GM12878 (cell line): ENCODE results near the gene SPCS1. TPM values are rescaled to one million over a fixed set of nuclear protein-coding genes. Genes with fewer than 3 reads are reported as not detected.

ENCODE experiments used
- ATAC-seq: fragments of 200-7000 bp; cut with Tn5 transposase; 3 replicates; pipeline ENCODE4 v1.9.1; 2020; ENCODE audit warnings: mild to moderate bottlenecking, moderate library complexity
- BruUV-seq: library from RNA; stranded (reverse); fragments of 400-500 nt; replicated peaks from 2 replicates; lab custom pipeline; 2021; lab: Mats Ljungman, UMichigan
- CTCF ChIA-PET: fragments of 300-600 bp; sonication (Branson Sonifier 250); formaldehyde crosslinking; extraction: SDS; loops from one replicate; lab custom pipeline; 2021; ENCODE audit warnings: inconsistent platforms; lab: Yijun Ruan, JAX
- POLR2A ChIA-PET: fragments of 350-600 bp; formaldehyde crosslinking; extraction: SDS; loops from one replicate; lab custom pipeline; 2021; ENCODE audit warnings: inconsistent platforms; lab: Charles Lee
- RAD21 ChIA-PET: fragments of 300-600 bp; sonication (Branson Sonifier 250); formaldehyde crosslinking; loops from one replicate; lab custom pipeline; 2023; ENCODE audit warnings: antibody characterized with exemption; ENCODE audit not compliant: unreplicated experiment; lab: Charles Lee
- SMC1A ChIA-PET: fragments of 300-600 bp; sonication (Branson Sonifier 250); formaldehyde crosslinking; loops from one replicate; lab custom pipeline; 2023; ENCODE audit not compliant: unreplicated experiment, uncharacterized antibody; lab: Charles Lee
- DNase-seq: peaks from one replicate; pipeline ENCODE4 v3.0.0-alpha.2; 2011; ENCODE audit warnings: low read depth, low spot score
- FAIRE-seq: peaks from 3 replicates; lab custom pipeline; 2011; peaks lifted over from hg19 to GRCh38; lab: Jason Lieb, UNC
- H2AFZ ChIP-seq: 2 replicates; pipeline ENCODE4 v1.6.0; 2011; ENCODE audit warnings: low read depth, low read length, control low read depth; ENCODE audit not compliant: control insufficient read depth
- H3K27ac ChIP-seq: 2 replicates; pipeline ENCODE4 v1.5.1; 2011; ENCODE audit warnings: control low read depth; ENCODE audit not compliant: control insufficient read depth, insufficient read depth
- H3K27me3 ChIP-seq, 2 experiments: replicated peaks in 1 of 2; 2 replicates each; pipeline versions ENCODE4 v1.6.0 to v1.6.1; 2011; ENCODE audit warnings: low read length in 1 of 2; ENCODE audit not compliant: control insufficient read depth in 2 of 2, insufficient read depth in 2 of 2
- H3K36me3 ChIP-seq, 2 experiments: 2 replicates each; pipeline ENCODE4 v1.5.1; 2011; ENCODE audit warnings: low read length in 1 of 2; ENCODE audit not compliant: control insufficient read depth in 2 of 2, insufficient read depth in 2 of 2
- H3K4me1 ChIP-seq: 2 replicates; pipeline ENCODE4 v1.6.1; 2011; ENCODE audit warnings: mild to moderate bottlenecking, low read length, moderate library complexity, mixed read lengths; ENCODE audit not compliant: control insufficient read depth, insufficient read depth
- H3K4me2 ChIP-seq: 2 replicates; pipeline ENCODE4 v1.6.0; 2011; ENCODE audit warnings: control low read depth; ENCODE audit not compliant: control insufficient read depth, insufficient read depth
- H3K4me3 ChIP-seq: fragments of 200-600 bp; sonication (generic); 2 replicates; pipeline ENCODE4 v1.5.1; 2016
- H3K79me2 ChIP-seq: 2 replicates; pipeline ENCODE4 v1.6.0; 2011; ENCODE audit warnings: low read length; ENCODE audit not compliant: control insufficient read depth, insufficient read depth
- H3K9ac ChIP-seq: 2 replicates; pipeline ENCODE4 v1.8.0; 2011; ENCODE audit warnings: low read length, control low read depth, mixed read lengths; ENCODE audit not compliant: control insufficient read depth, insufficient read depth
- H3K9me3 ChIP-seq: replicated peaks from 3 replicates; pipeline ENCODE4 v1.5.1; 2011; ENCODE audit warnings: mild to moderate bottlenecking, low read length; ENCODE audit not compliant: control insufficient read depth, insufficient read depth
- H4K20me1 ChIP-seq: 2 replicates; pipeline ENCODE4 v1.6.0; 2011; ENCODE audit not compliant: control insufficient read depth, insufficient read depth
- BCL11A ChIP-seq: IDR thresholded peaks from 2 replicates; pipeline ENCODE4 v1.6.1; 2011; ENCODE audit warnings: low read depth, low read length
- CHD2 ChIP-seq: IDR thresholded peaks from 2 replicates; pipeline ENCODE4 v1.6.1; 2011; ENCODE audit warnings: low read depth, low read length, improper control_type of control experiment, borderline replicate concordance
- CHD4 ChIP-seq: fragments of 200-600 bp; sonication (generic); IDR thresholded peaks from 2 replicates; pipeline ENCODE4 v1.6.1; 2016; ENCODE audit warnings: mild to moderate bottlenecking
- GABPA ChIP-seq: IDR thresholded peaks from 2 replicates; pipeline ENCODE4 v1.6.1; 2014; ENCODE audit warnings: antibody characterized with exemption, low read depth, mild to moderate bottlenecking, inconsistent platforms
- PAX5 ChIP-seq: IDR thresholded peaks from 2 replicates; pipeline ENCODE4 v1.6.1; 2011; ENCODE audit warnings: low read depth, low read length, borderline replicate concordance
- PML ChIP-seq: IDR thresholded peaks from 2 replicates; pipeline ENCODE4 v1.6.1; 2012; ENCODE audit warnings: low read length, inconsistent platforms
- SMAD1 ChIP-seq: fragments of 450-650 bp; IDR thresholded peaks from 2 replicates; pipeline ENCODE4 v1.6.1; 2018; ENCODE audit warnings: mild to moderate bottlenecking, low read depth; ENCODE audit not compliant: partially characterized antibody
- TAF1 ChIP-seq: IDR thresholded peaks from 2 replicates; pipeline ENCODE4 v1.6.1; 2011; ENCODE audit warnings: mild to moderate bottlenecking, low read depth, low read length, borderline replicate concordance
- TBL1XR1 ChIP-seq: IDR thresholded peaks from 2 replicates; pipeline ENCODE4 v1.6.1; 2012; ENCODE audit warnings: low read depth, low read length, improper control_type of control experiment
- WGBS: methylation state at CpG from one replicate; pipeline ENCODE4 v1.1.6; 2016; ENCODE audit warnings: low lambda C conversion rate; ENCODE audit not compliant: insufficient replicate concordance, insufficient coverage; ENCODE audit errors: missing lambda C conversion rate; 5-methylcytosine and 5-hydroxymethylcytosine counted together
- in situ Hi-C: fragments of 300-500 bp; cut with MboI; formaldehyde crosslinking; loops from 9 replicates; pipeline ENCODE4 v1.14.3; 2018; ENCODE audit warnings: mixed read lengths
- intact Hi-C: fragments of 100-400 bp; cut with micrococcal nuclease; formaldehyde crosslinking; loops from one replicate; pipeline ENCODE4 v1.14.2; 2022; ENCODE audit not compliant: unreplicated experiment
- polyA plus RNA-seq, 11 experiments: library from polyadenylated mRNA; depleted of rRNA in 4 of 11; unstranded in 6 of 11; stranded (reverse) in 5 of 11; fragments of >200 nt; fragmentation: Nextera tagmentation in 4 of 11; fragmentation: Illumina TruSeq in 1 of 11; extraction: Ambion mirVana in 4 of 11; extraction: Trizol in 1 of 11; gene quantifications; 1 replicate in 1 of 11; 2 replicates in 10 of 11; pipeline versions ENCODE4 v1.2.1 to v1.2.3, GENCODE V29; 2011 to 2016; ENCODE audit warnings: inconsistent platforms in 2 of 11, missing spikeins in 2 of 11, low read depth in 1 of 11
- total RNA-seq, 4 experiments: library from RNA; depleted of rRNA in 3 of 4; stranded (reverse); fragments of >200 nt in 3 of 4; fragmentation: Illumina TruSeq in 1 of 4; extraction: Trizol in 1 of 4; gene quantifications; 2 replicates each; pipeline versions ENCODE4 v1.2.1 to v1.2.3, GENCODE V29; 2013 to 2021
- TF ChIP-seq, protein P1 (sequence below): IDR thresholded peaks from 2 replicates; pipeline ENCODE4 v1.6.1; 2012; ENCODE audit warnings: low read depth, low read length, improper control_type of control experiment
- TF ChIP-seq, protein P2 (sequence below): IDR thresholded peaks from 2 replicates; pipeline ENCODE4 v1.6.1; 2012; ENCODE audit warnings: low read depth, low read length, improper control_type of control experiment
- TF ChIP-seq, protein P3 (sequence below): fragments of 450-650 bp; formaldehyde crosslinking; IDR thresholded peaks from 2 replicates; pipeline ENCODE4 v1.5.0; 2022; ENCODE audit warnings: mild to moderate bottlenecking, missing genetic modification characterization

Gene SPCS1
- total and polyA plus RNA-seq, 10 of the 15 experiments (the other 5 are each of a cell fraction or from before 2014, with no cell fraction given), result 107 to 994 (median 233) TPM

DNA sequence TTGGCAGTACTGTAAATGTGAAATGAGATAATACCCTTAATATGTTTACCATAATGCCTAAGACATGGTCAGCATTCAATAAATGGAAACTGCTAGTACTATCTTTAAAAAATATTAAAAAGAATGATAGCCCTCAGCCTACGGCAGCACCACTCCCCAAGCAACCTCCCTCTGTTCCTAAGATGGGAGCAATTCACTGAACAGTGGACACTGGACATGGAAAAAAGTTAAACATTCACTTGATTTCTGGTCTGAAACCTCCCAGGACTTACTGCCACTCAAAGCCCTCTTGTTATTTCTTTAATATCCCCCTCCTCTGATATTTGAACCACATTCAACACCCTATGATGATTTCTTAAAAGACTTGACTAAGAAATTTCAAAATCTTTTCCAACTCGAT, 37.8 kb downstream of the SPCS1 start:
- ChIA-PET CTCF (interaction anchor here (0.6 to 3.5 kb wide), 12 partner anchors 10 to 912 kb away, joined by 3 to 16 read pairs (median 4); no protein-coding TSS in a partner anchor), POLR2A (no interaction called here), RAD21 (interaction anchor here (0.9 to 2.3 kb wide), 5 partner anchors 47 to 330 kb away, joined by 3 to 6 read pairs (median 5); no protein-coding TSS in a partner anchor), SMC1A (interaction anchor here (0.9 to 1.1 kb wide), 5 partner anchors 13 to 327 kb away, joined by 3 to 4 read pairs (median 3); no protein-coding TSS in a partner anchor)
- FAIRE-seq, result no peak
- DNase-seq, result no peak
- Histone ChIP-seq H2AFZ (no peak overlapping the region), H3K9ac (no peak overlapping the region), H3K27me3 (no peaks in the 10 kb centered on the region), H3K4me3 (no peak overlapping the region), H3K9me3 (no peaks in the 10 kb centered on the region), H3K4me1 (no peaks in the 10 kb centered on the region), H3K36me3 (peaks cover 0 to 17% of the 10 kb centered on the region in 2 experiments; a peak in 2 of 4 replicates), H3K27ac (no peak overlapping the region), H4K20me1 (no peaks in the 10 kb centered on the region), H3K79me2 (no peaks in the 10 kb centered on the region), H3K4me2 (no peak overlapping the region)
- no TSS peak for BruUV-seq
- TF ChIP-seq CHD4, result no peak
- TF ChIP-seq SMAD1, result no peak
- no peak for TF ChIP-seq TBL1XR1
- TF ChIP-seq GABPA, result no peak
- 59% methylated on average over 2 of the region's 2 CpGs for WGBS
- intact Hi-C loops (loop anchor here (2.0 to 5.0 kb wide), 2 partner anchors 149 to 189 kb away; no protein-coding TSS in a partner anchor), in situ Hi-C loops (no loop called here)
- no peak for ATAC-seq

DNA sequence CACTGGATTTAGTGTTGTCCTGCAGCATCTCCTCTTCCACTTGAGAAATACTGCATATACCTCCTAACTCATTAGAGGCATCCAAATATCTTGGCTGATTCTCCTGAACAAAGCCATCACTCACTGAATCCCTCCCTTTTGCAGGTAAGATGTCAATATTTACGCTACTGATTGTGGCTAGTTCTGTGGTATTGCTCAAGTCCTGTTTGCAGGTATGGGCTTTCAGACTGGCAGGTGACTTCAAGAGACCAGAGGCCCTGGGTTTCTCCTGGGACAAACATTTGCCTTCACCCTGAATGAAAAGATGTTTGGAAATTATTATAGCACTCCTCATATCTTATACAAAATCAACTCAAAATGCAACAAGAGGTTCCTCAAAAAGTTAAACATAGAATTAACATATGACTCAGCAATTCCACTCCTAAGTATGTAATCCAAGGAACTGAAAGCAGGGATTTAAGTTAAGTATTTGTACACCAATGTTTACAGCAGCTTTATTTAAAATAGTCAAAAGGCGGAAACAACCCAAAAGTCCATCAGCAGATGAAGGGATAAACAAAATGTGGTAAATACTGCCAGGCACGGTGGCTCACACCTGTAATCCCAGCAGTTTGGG, 46.2 kb downstream of the SPCS1 start:
- ATAC-seq, result no peak
- ChIA-PET POLR2A (no interaction called here), SMC1A (no interaction called here), CTCF (no interaction called here), RAD21 (no interaction called here)
- Histone ChIP-seq H3K36me3 (peaks cover 0 to 6% of the 10 kb centered on the region in 2 experiments; a peak in 3 of 4 replicates), H3K9ac (no peak overlapping the region), H4K20me1 (no peaks in the 10 kb centered on the region), H3K4me3 (no peak overlapping the region), H3K27me3 (no peaks in the 10 kb centered on the region), H3K4me1 (peaks cover 3% of the 10 kb centered on the region; the same call in 1 of the 2 replicates), H3K79me2 (no peaks in the 10 kb centered on the region), H2AFZ (no peak overlapping the region), H3K9me3 (no peaks in the 10 kb centered on the region), H3K4me2 (no peak overlapping the region), H3K27ac (no peak overlapping the region)
- intact Hi-C loops (no loop called here), in situ Hi-C loops (no loop called here)
- DNase-seq, result no peak
- no peak for FAIRE-seq
- no TSS peak for BruUV-seq
- 100% methylated on average over 3 of the region's 3 CpGs for WGBS
- TF ChIP-seq PML, result no peak
- TF ChIP-seq TAF1, result no peak
- TF ChIP-seq, protein P1, sequence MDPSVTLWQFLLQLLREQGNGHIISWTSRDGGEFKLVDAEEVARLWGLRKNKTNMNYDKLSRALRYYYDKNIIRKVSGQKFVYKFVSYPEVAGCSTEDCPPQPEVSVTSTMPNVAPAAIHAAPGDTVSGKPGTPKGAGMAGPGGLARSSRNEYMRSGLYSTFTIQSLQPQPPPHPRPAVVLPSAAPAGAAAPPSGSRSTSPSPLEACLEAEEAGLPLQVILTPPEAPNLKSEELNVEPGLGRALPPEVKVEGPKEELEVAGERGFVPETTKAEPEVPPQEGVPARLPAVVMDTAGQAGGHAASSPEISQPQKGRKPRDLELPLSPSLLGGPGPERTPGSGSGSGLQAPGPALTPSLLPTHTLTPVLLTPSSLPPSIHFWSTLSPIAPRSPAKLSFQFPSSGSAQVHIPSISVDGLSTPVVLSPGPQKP, result no peak
- TF ChIP-seq, protein P2, sequence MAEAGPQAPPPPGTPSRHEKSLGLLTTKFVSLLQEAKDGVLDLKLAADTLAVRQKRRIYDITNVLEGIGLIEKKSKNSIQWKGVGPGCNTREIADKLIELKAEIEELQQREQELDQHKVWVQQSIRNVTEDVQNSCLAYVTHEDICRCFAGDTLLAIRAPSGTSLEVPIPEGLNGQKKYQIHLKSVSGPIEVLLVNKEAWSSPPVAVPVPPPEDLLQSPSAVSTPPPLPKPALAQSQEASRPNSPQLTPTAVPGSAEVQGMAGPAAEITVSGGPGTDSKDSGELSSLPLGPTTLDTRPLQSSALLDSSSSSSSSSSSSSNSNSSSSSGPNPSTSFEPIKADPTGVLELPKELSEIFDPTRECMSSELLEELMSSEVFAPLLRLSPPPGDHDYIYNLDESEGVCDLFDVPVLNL, result no peak
- no peak for TF ChIP-seq PAX5
- no peak for TF ChIP-seq CHD2
- no peak for TF ChIP-seq BCL11A
- TF ChIP-seq, protein P3, sequence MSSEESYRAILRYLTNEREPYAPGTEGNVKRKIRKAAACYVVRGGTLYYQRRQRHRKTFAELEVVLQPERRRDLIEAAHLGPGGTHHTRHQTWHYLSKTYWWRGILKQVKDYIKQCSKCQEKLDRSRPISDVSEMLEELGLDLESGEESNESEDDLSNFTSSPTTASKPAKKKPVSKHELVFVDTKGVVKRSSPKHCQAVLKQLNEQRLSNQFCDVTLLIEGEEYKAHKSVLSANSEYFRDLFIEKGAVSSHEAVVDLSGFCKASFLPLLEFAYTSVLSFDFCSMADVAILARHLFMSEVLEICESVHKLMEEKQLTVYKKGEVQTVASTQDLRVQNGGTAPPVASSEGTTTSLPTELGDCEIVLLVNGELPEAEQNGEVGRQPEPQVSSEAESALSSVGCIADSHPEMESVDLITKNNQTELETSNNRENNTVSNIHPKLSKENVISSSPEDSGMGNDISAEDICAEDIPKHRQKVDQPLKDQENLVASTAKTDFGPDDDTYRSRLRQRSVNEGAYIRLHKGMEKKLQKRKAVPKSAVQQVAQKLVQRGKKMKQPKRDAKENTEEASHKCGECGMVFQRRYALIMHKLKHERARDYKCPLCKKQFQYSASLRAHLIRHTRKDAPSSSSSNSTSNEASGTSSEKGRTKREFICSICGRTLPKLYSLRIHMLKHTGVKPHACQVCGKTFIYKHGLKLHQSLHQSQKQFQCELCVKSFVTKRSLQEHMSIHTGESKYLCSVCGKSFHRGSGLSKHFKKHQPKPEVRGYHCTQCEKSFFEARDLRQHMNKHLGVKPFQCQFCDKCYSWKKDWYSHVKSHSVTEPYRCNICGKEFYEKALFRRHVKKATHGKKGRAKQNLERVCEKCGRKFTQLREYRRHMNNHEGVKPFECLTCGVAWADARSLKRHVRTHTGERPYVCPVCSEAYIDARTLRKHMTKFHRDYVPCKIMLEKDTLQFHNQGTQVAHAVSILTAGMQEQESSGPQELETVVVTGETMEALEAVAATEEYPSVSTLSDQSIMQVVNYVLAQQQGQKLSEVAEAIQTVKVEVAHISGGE (CRISPR knock-in tag), result no peak
